Measurements from ENCODE around the gene IL25. TPM values are rescaled to one million over a fixed set of nuclear protein-coding genes. Genes with fewer than 3 reads are reported as not detected.
"Not testable (repeated sequence)": the region's sequence is repeated elsewhere in the genome, so short reads cannot be mapped to it uniquely, and the experiment has no call there.

IL25 gene
- total RNA-seq, 1 donor from 2014 or later = not detected

GRCh38 chr14:23409475-23409874 lies 36.9 kb downstream of the IL25 start:
- no peak for DNase-seq (ENCODE audit: low spot score)

GRCh38 chr14:23409966-23410635 lies 37.5 kb downstream of the IL25 start:
- DNase-seq (ENCODE audit: low spot score) = no peak

DNA sequence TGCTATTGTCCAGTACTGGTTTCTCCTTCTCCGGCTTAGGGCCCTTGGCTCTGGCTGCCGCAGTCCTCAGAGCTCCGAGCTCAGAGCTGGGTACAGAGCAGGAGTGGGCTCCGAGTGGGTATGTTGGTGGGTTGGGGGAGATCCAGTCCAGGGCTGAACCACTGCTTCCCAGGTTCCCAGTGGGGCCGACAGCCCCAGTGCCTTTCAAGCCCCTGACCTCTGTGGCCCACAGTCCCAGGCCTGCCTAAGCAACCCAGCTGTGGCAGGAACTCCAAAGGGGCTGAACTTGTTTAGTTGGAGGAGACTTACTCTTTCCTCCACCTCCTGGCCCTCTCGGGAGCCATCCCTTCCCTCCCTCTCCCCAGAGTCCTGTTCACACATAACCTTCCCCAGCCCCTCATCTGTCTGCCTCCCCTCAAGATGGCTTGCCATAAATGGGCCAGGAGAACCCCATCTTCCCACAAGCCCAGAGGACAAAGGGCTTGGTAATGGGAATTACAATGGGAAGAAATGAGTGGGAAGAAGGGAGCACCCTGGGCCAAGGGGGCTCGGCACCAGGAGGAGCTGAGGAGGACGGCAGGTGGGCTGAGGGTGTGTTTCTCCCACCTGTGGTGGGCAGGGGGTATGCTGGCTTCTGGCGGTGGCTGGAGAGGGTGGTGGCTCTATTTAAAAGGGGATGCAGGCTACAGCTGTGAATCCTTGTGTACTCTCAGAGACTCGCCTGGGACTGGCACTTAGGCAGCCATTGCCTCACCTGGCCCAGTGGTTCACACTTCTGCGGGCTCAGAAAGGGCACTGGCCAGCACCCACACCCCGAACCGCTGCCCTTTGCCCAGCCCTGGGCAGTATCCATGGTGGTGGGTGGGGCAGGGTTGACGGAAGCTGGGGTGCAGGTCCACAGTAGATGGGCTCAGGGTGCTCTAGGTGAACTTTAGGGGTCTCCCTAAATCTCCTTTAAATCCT lies 39.2 kb downstream of the IL25 start:
- DNase-seq (ENCODE audit: low spot score) = no peak

- no peak for DNase-seq (ENCODE audit: low spot score)
Measured at GRCh38 chr14:23413681-23414080, 41.1 kb downstream of the IL25 start.

GRCh38 chr14:23414254-23414653 lies 41.6 kb downstream of the IL25 start:
- no peak for DNase-seq (ENCODE audit: low spot score)

GRCh38 chr14:23414906-23415820 lies 42.6 kb downstream of the IL25 start:
- no peak for DNase-seq (ENCODE audit: low spot score)

DNA sequence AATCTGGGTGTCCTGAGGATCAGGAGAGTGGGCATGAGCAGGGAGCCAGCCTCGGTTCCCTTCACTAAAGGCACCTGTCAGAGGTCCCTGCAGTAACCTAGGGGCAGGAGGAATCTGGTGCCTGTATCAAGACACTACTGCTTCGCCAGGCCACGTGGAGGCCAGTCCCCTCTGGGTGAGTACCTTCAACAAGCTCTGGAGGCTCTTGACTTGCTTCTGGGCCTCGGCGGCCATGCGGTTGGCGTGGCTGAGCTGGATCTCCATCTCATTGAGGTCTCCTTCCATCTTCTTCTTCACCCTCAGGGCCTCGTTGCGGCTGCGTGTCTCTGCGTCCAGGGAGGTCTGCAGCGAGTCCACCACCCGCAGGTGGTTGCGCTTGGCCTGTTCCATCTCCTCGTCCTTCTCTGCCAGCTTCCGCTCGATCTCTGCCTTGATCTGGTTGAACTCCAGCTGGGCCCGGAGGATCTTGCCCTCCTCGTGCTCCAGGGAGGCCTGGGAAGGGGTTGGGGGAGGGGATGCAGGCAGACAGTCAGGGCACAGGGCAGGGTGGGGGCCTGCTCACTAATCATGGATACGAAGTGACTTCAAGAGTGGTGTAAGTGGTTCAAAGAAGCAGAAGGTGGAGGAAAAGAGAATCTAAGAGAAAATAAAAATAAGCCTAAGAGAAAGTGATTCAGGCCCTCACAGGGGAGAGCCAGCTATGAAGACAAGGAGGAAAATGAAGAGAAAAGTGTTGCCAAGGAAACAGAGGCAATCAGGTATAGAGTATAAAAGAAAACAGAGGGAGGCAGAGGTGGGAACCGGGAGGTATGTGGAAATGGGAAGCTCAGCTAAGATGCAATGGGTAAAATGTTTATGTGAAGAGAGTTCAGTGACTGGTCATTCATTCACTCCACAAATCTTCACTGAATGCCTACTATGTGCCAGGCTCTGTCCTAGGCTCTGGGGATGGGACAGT lies 43.5 kb downstream of the IL25 start:
- no peak for DNase-seq (ENCODE audit: low spot score)

- no peak for DNase-seq (ENCODE audit: low spot score)
Measured at GRCh38 chr14:23416801-23417200, 44.2 kb downstream of the IL25 start.

GRCh38 chr14:23417269-23417668 lies 44.7 kb downstream of the IL25 start:
- DNase-seq (ENCODE audit: low spot score) = not testable (repeated sequence)

DNA sequence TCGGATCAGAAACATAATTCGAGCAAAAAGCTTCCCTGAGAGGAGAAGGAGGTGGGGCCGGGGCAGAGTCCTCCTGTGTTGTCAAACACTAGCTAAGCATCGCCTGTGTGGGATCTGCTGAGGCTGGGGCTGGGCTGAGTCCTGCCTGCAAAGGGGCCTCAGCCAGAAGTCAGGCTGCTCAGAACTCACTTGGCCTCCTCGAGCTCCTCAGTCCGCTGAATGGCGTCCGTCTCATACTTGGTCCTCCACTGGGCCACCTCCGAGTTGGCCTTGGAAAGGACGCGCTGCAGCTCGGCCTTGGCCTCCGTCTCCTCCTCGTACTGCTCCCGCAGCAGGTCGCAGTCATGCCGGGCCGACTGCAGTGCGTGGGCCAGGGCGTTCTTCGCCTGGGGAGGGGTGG lies 45.4 kb downstream of the IL25 start:
- no peak for DNase-seq (ENCODE audit: low spot score)

DNA sequence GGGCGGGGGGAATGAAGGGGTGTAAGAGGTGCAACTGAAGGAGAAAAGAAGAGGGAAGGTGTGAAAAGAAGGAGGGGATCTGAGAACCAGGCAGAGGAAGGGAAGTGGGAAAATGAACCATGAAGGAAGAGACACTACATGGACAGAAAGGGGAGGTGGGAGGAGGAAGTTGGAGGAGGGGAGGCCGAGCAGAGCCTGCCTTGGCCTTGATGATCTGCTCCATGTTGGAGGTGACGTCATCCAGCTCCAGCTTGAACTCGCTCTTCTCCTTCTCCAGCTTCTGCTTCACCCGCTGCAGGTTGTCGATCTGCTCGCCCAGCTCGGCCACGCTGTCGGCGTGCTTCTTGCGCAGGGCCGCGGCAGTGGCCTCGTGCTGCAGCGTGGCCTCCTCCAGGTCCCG lies 47.0 kb downstream of the IL25 start:
- not testable (repeated sequence) for DNase-seq (ENCODE audit: low spot score)

DNA sequence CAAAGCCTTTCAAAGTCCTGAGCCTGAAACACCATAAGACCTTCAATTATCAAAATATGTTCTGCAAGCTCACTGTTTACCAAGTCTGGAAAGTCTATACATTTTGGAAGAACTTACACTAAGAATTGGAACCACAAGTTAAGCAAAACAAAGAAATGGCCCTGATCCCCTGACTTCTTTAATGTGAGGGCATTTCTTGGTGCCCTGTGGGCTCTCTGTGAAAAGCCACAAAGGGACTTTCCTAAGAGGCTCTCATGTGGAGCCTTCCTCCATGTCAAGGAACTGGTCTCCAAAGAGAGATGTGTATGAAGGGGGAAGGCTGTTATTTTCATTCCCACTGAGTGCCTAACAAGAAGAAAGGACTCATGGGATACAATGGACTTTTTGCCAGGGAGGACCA lies 49.0 kb downstream of the IL25 start:
- no peak for DNase-seq (ENCODE audit: low spot score)

GRCh38 chr14:23423657-23424056 lies 51.0 kb downstream of the IL25 start:
- no peak for DNase-seq (ENCODE audit: low spot score)

- no peak for DNase-seq (ENCODE audit: low spot score)
Measured at GRCh38 chr14:23425169-23425568, 52.6 kb downstream of the IL25 start.

DNA sequence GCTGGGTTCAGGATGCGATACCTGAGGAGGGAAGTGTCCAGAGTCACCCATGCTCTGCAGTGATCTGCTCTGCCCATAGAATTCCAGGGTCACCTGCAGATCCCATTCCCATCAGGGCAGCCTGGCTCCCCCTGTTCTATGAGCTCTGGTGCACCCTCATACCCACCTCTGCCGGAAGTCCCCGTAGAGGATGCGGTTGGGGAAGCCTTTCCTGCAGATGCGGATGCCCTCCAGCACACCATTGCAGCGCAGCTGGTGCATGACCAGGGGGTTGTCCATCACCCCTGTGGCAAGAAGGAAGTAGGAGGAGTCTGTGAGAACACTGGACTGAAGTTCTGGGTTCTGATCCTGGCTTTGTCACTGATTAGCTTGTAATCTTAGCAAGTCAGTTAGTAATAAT lies 53.2 kb downstream of the IL25 start:
- not testable (repeated sequence) for DNase-seq (ENCODE audit: low spot score)

Other genes with a start within 250 kb of the IL25 start
- 58.5 TPM for gene SLC7A8, start 189.1 kb upstream of the IL25 start, total RNA-seq
- not detected for gene RNF212B, start 134.9 kb upstream of the IL25 start, total RNA-seq
- 32.7 TPM for gene HOMEZ, start 86.7 kb upstream of the IL25 start, total RNA-seq
- 28.2 TPM for gene PPP1R3E, start 70.0 kb upstream of the IL25 start, total RNA-seq
- gene BCL2L2, start 66.0 kb upstream of the IL25 start, total RNA-seq = 51.1 TPM
- 178 TPM for gene PABPN1, start 51.4 kb upstream of the IL25 start, total RNA-seq
- 35.3 TPM for gene SLC22A17, start 19.9 kb upstream of the IL25 start, total RNA-seq
- 25.7 TPM for gene EFS, start 7.6 kb upstream of the IL25 start, total RNA-seq
- gene CMTM5, start 4.2 kb downstream of the IL25 start, total RNA-seq = 1.1 TPM
- not detected for gene MYH6, start 35.5 kb downstream of the IL25 start, total RNA-seq
- gene MYH7, start 62.9 kb downstream of the IL25 start, total RNA-seq = 2.1 TPM
- gene NGDN, start 96.9 kb downstream of the IL25 start, total RNA-seq = 39.9 TPM
- gene ZFHX2, start 179.0 kb downstream of the IL25 start, total RNA-seq = 2.8 TPM
- 20.2 TPM for gene THTPA, start 183.5 kb downstream of the IL25 start, total RNA-seq
- 248 TPM for gene AP1G2, start 195.0 kb downstream of the IL25 start, total RNA-seq
- gene JPH4, start 206.0 kb downstream of the IL25 start, total RNA-seq = 5.3 TPM